Measurements from ENCODE around the gene TIGD3. TPM values are rescaled to one million over a fixed set of nuclear protein-coding genes. Genes with fewer than 3 reads are reported as not detected.

The TIGD3 gene
- total and polyA plus RNA-seq, 2 of the 13 experiments (the other 11 are each of a cell fraction or from before 2014, with no cell fraction given), result 0.49 to 4.9 TPM

DNA sequence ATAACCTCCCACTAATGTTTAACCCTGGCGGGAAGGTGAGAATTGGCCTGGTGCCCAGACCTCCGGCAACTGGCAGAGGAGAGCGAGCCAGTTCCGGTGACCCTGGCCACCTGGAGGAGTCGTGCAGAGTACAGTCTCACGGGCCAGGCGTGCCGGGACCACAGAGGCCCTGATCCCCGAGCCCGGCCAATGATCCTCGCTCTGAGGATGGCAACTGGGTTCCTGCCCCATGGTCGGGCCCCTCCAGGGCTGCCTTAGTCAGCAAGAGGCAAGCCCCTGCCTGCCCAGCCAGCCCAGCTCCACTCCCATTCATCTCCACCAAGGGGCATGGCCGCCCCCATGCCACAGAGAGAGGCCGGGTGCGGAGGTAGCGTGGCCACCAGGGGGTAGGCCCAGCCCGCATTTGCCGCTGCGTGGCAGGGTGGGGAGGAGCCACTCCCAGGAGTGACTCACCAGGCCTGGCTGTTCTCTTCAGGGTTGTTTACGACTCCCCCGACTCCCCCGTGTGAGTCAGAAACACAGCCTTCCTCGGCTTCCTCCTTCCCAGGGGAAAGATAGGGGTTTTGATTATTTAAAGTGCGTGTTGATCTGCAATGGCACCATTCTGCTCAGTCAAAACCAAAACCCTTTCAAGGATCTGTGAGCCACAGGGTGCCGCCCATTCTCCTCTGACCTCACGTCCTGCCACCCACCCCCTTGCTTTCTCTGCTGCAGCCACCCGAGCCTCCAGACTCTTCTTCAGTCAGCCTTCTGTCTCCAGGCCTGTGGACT lies 27.7 kb downstream of the TIGD3 start, which contains the start of gene SLC25A45 (continued):
- TF ChIP-seq, protein P1, sequence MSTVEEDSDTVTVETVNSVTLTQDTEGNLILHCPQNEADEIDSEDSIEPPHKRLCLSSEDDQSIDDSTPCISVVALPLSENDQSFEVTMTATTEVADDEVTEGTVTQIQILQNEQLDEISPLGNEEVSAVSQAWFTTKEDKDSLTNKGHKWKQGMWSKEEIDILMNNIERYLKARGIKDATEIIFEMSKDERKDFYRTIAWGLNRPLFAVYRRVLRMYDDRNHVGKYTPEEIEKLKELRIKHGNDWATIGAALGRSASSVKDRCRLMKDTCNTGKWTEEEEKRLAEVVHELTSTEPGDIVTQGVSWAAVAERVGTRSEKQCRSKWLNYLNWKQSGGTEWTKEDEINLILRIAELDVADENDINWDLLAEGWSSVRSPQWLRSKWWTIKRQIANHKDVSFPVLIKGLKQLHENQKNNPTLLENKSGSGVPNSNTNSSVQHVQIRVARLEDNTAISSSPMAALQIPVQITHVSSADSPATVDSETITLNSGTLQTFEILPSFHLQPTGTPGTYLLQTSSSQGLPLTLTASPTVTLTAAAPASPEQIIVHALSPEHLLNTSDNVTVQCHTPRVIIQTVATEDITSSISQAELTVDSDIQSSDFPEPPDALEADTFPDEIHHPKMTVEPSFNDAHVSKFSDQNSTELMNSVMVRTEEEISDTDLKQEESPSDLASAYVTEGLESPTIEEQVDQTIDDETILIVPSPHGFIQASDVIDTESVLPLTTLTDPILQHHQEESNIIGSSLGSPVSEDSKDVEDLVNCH (CRISPR knock-in tag; IDR thresholded peaks at IDR 0.05), result no peak
- TF ChIP-seq, protein P2, sequence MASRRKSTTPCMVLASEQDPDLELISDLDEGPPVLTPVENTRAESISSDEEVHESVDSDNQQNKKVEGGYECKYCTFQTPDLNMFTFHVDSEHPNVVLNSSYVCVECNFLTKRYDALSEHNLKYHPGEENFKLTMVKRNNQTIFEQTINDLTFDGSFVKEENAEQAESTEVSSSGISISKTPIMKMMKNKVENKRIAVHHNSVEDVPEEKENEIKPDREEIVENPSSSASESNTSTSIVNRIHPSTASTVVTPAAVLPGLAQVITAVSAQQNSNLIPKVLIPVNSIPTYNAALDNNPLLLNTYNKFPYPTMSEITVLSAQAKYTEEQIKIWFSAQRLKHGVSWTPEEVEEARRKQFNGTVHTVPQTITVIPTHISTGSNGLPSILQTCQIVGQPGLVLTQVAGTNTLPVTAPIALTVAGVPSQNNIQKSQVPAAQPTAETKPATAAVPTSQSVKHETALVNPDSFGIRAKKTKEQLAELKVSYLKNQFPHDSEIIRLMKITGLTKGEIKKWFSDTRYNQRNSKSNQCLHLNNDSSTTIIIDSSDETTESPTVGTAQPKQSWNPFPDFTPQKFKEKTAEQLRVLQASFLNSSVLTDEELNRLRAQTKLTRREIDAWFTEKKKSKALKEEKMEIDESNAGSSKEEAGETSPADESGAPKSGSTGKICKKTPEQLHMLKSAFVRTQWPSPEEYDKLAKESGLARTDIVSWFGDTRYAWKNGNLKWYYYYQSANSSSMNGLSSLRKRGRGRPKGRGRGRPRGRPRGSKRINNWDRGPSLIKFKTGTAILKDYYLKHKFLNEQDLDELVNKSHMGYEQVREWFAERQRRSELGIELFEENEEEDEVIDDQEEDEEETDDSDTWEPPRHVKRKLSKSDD (CRISPR knock-in tag; IDR thresholded peaks at IDR 0.05; ENCODE audit: low read depth), result peak; percentile 14
- TF ChIP-seq RFXAP (CRISPR knock-in tag; IDR thresholded peaks at IDR 0.05; ENCODE audit: borderline replicate concordance) (no peak), REL (CRISPR knock-in tag; conservative IDR thresholded peaks at IDR 0.05) (peak; percentile 64; the same call in 1 of the 2 replicates), ZNF350 (CRISPR knock-in tag; IDR thresholded peaks at IDR 0.05; ENCODE audit: borderline replicate concordance, low read depth) (peak; percentile 92), FLYWCH1 (CRISPR knock-in tag; IDR thresholded peaks at IDR 0.05) (no peak), XBP1 (CRISPR knock-in tag; IDR thresholded peaks at IDR 0.05) (no peak), ZNF577 (CRISPR knock-in tag; IDR thresholded peaks at IDR 0.05; ENCODE audit: borderline replicate concordance, low read depth) (no peak), NR1H2 (CRISPR knock-in tag; IDR thresholded peaks at IDR 0.05; ENCODE audit: borderline replicate concordance, low read depth) (no peak), ZNF263 (CRISPR knock-in tag; IDR thresholded peaks at IDR 0.05) (peak; percentile 94), GLI4 (CRISPR knock-in tag; IDR thresholded peaks at IDR 0.05; ENCODE audit: borderline replicate concordance) (peak; percentile 51; the same call in 1 of the 2 replicates), JDP2 (CRISPR knock-in tag; IDR thresholded peaks at IDR 0.05; ENCODE audit: borderline replicate concordance) (no peak), FOXC1 (CRISPR knock-in tag; IDR thresholded peaks at IDR 0.05; ENCODE audit: borderline replicate concordance) (peak; percentile 74; the same call in 1 of the 2 replicates), ZNF775 (CRISPR knock-in tag; IDR thresholded peaks at IDR 0.05; ENCODE audit: borderline replicate concordance) (no peak; the same call in 1 of the 2 replicates), ONECUT2 (CRISPR knock-in tag; IDR thresholded peaks at IDR 0.05) (no peak), SAP130 (CRISPR knock-in tag; IDR thresholded peaks at IDR 0.05; ENCODE audit: low read depth) (peak; percentile 92), POLR2A (IDR thresholded peaks at IDR 0.05; ENCODE audit: insufficient read depth in 1 of 2, low read depth in 2 of 2, low read length in 2 of 2) (peak in 1 of 2 experiments; percentile 84; a peak in 2 of 4 replicates)
- TF ChIP-seq, protein P3, sequence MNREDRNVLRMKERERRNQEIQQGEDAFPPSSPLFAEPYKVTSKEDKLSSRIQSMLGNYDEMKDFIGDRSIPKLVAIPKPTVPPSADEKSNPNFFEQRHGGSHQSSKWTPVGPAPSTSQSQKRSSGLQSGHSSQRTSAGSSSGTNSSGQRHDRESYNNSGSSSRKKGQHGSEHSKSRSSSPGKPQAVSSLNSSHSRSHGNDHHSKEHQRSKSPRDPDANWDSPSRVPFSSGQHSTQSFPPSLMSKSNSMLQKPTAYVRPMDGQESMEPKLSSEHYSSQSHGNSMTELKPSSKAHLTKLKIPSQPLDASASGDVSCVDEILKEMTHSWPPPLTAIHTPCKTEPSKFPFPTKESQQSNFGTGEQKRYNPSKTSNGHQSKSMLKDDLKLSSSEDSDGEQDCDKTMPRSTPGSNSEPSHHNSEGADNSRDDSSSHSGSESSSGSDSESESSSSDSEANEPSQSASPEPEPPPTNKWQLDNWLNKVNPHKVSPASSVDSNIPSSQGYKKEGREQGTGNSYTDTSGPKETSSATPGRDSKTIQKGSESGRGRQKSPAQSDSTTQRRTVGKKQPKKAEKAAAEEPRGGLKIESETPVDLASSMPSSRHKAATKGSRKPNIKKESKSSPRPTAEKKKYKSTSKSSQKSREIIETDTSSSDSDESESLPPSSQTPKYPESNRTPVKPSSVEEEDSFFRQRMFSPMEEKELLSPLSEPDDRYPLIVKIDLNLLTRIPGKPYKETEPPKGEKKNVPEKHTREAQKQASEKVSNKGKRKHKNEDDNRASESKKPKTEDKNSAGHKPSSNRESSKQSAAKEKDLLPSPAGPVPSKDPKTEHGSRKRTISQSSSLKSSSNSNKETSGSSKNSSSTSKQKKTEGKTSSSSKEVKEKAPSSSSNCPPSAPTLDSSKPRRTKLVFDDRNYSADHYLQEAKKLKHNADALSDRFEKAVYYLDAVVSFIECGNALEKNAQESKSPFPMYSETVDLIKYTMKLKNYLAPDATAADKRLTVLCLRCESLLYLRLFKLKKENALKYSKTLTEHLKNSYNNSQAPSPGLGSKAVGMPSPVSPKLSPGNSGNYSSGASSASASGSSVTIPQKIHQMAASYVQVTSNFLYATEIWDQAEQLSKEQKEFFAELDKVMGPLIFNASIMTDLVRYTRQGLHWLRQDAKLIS (CRISPR knock-in tag; IDR thresholded peaks at IDR 0.05), result no peak; the same call in 1 of the 2 replicates
